NCI-H2081 treated with DMSO at 0.1 percent for 48 hours (cell line): ENCODE data around the gene OR52W1.
A peak's percentile ranks its signal among the peaks of the same experiment; 100 is the strongest.
"Not testable (repeated sequence)": the region's sequence is repeated elsewhere in the genome, so short reads cannot be mapped to it uniquely, and the experiment has no call there.

Experiments used
- DNase-seq: peaks from one replicate; lab custom pipeline; 2025; lab: John Stamatoyannopoulos, UW

The OR52W1 gene

DNA sequence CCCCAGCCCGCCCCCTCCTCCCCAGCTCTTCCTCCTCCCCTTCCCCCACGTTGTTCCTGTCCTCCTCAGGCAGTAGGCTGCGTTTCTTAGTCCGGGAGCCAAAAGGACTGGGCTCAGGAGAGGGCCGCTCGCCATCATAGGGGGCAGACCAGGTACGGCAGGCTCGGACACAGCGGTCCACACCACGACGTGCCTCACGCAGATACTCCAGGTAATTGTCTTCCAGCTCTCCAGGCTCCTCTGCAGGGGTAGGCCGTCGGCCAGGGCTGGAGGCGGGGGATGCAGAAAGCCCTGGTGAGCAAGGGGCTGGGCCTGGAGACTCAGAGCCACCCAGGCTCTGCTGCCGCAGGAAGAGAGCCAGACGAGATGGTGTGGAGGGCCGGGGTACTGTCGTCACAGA is 18.7 kb downstream of the OR52W1 start:
- no peak for DNase-seq

GRCh38 chr11:6219359-6219758 is 20.3 kb downstream of the OR52W1 start:
- DNase-seq, result no peak

- no peak for DNase-seq
Observed at GRCh38 chr11:6223854-6224253, 24.8 kb downstream of the OR52W1 start.

DNA sequence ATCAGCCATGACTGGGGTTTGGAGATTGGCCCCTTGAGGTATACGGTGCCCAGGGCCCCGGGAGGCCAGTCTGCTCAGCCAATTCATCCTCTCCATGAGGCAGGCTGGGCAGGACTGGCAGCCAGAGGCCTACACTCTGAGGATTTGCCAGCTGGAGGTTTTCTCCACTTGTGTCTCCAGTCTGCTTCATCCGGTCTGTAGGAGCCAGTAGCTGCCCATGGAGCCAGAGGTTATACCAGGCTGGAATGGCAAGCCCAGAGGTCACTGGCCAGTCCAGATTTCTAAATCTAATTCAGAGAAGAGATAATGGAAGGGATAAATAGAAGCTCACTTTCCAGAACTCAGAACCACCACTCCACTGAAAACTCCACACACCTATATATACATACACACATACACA is 25.4 kb downstream of the OR52W1 start:
- no peak for DNase-seq

- no peak for DNase-seq
Observed at GRCh38 chr11:6225024-6225423, 26.0 kb downstream of the OR52W1 start.

GRCh38 chr11:6225896-6226295 is 26.9 kb downstream of the OR52W1 start:
- no peak for DNase-seq

DNA sequence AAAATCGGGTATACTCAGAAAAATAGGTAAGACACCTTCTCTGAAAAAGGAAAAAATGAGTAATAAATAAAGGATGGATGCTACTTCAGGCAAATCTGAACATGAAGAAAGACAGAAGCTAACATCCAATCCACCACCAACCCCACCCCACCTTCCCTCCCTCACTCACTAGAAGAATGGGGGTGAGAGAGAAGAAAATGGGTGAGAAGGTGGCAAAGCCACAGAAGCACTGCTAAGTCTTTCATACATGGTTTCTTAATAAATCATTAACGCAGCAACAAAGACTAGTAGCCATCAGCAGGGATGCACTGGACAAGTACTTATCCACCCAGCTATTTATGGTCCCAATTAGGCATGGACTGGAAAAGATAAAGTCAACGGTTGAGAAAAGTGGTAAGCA is 29.5 kb downstream of the OR52W1 start:
- DNase-seq, result no peak

GRCh38 chr11:6229911-6230310 is 30.9 kb downstream of the OR52W1 start:
- no peak for DNase-seq

DNA sequence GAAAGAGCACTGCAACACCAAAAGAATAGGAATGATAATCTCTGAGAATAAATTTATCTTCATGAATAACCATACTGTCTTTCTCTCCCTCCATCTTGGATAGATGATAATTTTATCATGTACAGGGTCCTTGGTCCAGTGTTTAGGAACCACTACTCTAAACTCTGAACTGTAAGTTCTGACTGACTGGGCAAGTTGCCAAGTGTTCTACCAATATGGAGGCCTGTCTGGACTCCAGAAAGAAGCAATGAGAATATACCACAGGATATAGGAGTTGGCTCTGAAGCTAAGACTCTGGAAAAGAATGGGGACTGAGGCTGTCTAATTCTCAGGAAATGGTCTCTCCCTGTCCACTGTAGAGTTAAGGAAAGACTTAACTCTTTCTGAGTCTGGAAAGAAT is 33.9 kb downstream of the OR52W1 start:
- DNase-seq, result no peak

DNA sequence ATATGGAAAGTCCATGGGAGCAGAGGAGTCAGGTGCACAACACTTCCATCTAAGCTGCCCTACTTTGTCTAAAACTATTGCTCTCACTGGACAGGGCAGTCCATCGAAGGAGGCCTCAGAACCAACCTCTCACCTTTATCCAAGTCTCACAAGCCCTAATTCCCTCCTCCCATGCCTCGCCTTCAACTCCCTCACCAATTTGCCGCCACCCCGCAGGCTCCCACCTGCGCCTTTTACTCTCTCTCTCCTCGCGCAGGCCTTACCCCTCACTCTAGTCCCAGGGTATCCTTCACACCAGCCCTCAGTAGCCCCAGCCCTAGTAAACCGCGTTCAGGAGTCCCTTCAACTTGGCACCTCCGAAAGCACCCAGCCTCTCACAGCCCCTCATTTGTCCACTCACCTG is 35.0 kb downstream of the OR52W1 start:
- DNase-seq, result no peak

DNA sequence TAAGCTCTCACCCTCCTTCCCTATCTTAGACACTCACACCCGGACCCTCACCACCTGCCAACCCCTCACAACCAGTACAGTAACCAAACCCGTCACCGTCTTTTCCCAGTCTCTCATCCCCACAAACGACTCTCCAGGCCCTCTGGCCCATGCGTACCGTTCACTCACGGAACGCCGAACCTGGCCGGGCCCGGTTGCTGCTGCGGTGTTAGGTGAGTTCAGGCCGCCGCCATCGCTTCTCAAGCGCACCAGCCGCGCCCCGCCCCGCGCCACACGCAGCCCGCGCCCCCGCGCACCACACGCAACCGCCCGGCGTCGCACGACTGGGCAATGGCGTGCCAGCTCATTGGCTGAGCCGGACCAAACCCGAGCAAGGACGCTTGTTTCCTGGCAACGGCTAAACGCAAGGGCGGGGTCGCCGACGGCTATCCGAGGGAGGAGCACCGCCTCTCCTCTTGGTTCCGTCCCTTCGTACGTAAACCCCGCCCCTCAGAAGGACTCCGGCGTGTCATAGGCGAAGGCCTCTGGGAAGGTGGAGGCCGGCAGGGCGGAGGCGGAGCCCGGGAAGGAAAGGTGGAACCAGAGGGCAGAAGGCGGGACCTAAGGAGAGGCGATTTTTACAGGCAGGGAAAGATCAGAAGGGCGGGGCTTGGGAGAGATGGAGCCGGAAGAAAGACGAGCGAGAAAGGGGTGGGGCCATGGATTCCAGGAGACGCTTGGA is 35.5 kb downstream of the OR52W1 start, which contains the start of gene FHIP1B:
TSS of gene FHIP1B (minus strand) at position 250 of the 721 bp plus-strand sequence. CDS start 10,120 bp downstream, outside the sequence.
- peak; percentile 97 for DNase-seq

DNA sequence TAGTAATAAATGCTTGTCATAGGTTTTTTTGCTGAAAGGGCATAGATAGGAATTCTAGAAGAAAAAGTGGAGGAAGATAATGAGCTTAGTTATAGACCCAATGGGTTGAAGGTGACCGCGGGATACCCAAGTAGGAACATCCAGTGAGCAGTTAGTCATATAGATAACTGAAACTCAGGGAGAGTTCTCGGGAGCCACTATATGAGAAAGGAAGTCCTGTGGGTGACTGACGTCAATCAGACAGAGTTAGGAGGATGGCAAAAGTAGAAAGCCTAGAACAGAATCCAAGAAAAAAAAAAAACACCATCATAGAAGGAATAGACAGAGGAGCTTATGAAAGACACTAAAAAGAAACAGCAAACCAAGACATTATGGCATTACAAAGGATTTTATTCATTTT is 38.2 kb downstream of the OR52W1 start:
- no peak for DNase-seq

- peak; percentile 60 for DNase-seq
Observed at GRCh38 chr11:6237761-6238302, 38.8 kb downstream of the OR52W1 start.

GRCh38 chr11:6238902-6239301 is 39.9 kb downstream of the OR52W1 start, which contains the start of gene CNGA4:
Gene CNGA4, plus strand, starts transcription at chr11:6239089. Its CDS starts 118 bp downstream, at chr11:6239207.
- peak; percentile 8 for DNase-seq

GRCh38 chr11:6240139-6240538 is 41.1 kb downstream of the OR52W1 start:
- DNase-seq, result no peak

DNA sequence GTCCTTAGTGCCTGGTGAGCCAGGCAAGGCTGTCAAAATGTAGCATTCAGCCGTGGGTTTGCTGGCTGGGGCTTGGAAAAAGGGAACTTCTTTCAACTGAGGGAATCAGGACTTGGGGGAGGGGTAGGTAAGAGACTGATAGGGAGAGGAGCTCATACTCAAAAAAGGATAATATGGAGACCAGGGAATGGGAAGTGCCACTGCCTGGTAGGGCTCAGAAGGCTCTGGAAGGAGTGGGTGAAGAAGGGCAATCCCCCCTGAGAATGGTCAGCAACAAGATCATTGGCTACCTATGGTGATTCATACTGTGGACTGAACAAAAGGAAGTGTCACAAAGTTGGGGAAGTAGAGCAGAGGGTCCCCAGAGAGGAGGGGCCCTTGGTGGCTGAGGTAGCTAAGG is 41.8 kb downstream of the OR52W1 start:
- DNase-seq, result no peak

DNA sequence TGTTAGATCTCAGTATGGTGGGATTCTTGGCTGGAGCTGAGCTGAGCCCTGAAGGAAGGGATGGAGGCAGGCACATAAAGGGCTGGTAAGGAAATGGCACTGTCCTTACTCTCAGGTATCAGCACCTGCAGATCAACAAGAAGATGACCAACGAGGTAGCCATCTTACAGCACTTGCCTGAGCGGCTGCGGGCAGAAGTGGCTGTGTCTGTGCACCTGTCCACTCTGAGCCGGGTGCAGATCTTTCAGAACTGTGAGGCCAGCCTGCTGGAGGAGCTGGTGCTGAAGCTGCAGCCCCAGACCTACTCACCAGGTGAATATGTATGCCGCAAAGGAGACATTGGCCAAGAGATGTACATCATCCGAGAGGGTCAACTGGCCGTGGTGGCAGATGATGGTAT is 42.3 kb downstream of the OR52W1 start:
- DNase-seq, result no peak

DNA sequence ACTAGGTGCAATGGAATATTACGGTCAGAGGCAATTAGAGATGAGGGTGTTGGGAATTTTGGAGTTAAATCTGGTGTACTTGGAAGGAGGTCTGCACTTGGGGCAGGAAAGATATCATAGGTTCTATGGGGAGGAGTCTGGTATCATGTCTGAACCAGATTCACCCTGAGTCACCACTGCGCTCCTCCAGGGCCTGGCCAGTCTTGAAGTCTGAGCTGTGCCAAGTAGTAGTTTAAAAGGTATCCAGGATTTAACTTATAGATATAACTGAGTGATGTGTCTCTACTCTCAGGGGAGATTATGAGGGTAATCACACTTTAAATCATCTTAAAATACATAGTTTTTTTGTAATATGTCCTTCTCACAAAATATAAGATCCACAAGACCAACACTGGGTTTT is 46.5 kb downstream of the OR52W1 start:
- no peak for DNase-seq

DNA sequence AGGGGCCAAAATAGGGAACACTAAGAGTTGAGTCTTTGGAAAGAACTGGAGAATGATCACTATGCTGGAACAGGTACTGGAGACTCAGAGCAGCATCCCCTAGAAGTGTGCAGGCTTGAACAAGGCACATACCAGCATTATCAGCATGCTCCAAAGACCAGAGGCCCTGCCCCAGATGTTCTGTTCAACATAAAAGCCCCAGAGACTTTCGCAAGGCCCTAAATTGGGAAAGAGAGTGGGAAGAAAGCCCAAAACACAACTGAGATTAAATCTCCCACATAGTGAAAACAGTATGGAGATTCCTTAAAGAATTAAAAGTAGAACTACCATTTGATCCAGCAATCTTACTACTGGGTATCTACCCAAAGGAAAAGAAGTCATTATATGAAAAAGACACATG is 49.2 kb downstream of the OR52W1 start:
- no peak for DNase-seq

GRCh38 chr11:6248897-6249296 is 49.9 kb downstream of the OR52W1 start:
- not testable (repeated sequence) for DNase-seq
